Activated T-helper 9 cell treated with anti-CD3 and anti-CD28 coated beads, Interleukin-2, amount 50 U/mL, for 16 hours (primary cell): ENCODE measurements around the gene MBNL1.
"Not testable (repeated sequence)": the region's sequence is repeated elsewhere in the genome, so short reads cannot be mapped to it uniquely, and the experiment has no call there.

Experiments
- DNase-seq: peaks from one replicate; pipeline ENCODE4 v3.0.0-alpha.2; 2020; ENCODE audit warnings: low read depth

Gene MBNL1

DNA sequence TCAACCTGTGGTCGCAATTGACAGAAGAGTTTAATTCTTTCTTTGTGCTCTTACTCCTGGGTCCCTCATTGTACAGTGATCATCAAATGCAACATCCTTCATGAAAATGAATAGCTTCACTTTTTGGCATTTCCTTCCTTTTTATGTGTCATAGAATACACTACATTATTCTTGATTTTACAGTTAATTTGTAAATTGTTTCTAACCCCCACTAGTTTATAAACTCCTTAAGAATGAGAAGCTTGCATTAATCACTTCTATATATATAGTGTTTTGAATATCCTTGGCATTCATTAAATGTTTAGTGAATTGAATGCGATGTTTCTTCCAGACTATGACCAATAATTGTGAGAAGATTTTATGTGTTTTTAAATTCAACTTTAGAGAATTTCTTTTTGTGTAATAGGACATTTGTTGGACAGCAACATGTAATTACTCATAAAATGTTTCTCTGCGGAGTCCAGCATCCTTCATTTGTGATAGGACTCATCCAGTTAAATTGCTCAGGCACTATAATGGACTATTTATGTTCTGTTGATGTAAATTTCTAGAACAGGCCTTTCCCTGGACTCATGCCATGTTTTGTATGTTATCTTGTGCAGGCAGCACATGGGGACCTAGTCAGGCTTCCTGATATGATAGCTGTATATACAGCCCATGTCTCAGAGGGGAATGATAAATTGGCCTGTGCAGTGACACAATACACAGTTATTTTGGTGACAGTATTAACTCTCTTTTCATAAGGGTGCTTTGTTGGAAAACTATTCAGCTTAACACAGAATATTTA, 51.3 kb downstream of the MBNL1 start:
- no peak for DNase-seq

DNA sequence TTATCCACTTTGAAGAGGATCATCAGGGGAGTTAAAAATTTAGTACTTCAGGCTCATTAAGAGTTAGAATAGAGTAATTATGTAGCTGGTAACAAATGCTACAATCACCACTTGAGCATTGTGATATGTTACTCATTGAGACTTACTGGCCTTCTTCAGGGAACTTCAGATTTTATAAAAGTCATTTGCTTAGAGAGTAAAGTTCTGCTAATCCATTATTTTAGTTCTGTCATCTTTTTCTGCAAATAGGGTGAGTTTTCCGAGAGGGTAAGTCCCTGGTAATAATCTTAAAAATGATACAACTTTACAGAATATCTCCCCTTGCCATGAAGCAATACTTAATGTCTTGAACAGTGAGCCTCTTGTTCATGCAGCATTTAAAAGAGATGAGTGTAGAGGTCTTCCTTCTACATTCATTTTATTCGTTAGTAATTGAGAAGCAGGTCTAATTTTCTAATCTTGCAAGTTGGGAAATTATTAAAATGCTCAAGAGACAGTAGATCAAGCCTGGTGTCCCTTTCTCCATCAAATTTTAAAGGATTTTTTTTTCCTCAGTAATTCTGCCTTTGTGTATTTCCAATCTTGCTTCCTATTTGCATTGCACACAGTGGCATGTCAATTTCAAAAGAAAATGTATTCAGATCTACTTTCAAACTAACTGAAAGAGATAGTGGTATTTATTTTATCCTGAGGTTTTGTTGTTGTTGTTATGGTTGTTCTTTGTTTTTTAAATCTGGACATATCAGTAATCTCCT, 52.6 kb downstream of the MBNL1 start:
- no peak for DNase-seq

DNA sequence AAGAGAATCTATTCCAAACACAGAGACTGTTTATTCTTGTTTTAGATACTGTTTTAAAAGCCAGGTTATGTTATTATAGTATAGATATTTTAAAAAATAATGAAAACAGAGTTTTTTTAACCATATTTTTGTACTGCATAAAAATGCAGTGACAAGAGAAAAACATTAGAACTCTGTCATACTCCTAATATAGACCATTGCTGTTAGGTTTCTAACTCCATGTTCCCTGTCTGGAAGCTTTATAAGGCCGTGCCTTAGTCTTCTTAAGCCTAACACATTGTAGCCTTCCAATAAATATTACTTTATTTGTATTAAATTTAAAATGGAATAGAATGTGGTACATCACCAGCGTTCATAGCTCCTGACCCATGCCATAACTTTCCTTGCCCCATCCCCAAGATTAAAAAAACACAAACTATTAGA, 53.2 kb downstream of the MBNL1 start:
- no peak for DNase-seq

DNA sequence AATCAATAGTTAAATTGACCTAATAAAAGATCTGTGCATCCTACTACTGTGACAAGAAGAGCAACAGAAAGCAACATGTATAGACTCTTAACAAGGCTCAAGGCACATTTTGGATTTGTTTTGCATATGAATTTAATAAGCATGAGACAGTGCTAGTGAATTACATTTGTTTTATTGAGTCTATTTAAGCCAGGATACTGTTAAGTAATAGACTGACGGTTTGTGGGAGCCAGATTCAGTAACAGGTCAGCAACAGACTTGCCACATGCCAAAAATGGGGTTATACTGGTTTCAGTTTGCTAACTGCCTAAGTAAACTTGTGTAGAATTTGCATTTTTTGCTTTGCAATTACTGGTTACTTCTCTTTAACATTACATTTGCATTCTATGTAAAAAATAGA, 54.0 kb downstream of the MBNL1 start:
- no peak for DNase-seq

DNA sequence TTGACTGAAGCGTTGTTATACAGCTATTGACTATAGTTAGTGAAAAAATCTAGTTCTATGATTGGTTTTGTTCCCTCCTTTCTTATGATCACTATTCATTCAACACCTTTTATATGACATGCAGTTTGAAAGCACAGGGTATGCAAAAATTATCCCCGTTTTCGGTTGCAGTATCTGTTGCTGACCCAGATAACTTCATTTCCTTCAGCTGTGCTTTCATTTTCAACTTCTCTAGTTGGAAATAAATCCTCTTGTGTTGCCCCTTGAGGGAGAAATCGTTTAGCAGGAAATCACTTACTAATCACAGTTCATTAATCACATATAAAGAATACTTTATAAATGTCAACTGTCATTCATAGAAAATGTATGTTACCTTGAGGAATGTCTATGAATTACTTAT, 55.1 kb downstream of the MBNL1 start:
- no peak for DNase-seq

DNA sequence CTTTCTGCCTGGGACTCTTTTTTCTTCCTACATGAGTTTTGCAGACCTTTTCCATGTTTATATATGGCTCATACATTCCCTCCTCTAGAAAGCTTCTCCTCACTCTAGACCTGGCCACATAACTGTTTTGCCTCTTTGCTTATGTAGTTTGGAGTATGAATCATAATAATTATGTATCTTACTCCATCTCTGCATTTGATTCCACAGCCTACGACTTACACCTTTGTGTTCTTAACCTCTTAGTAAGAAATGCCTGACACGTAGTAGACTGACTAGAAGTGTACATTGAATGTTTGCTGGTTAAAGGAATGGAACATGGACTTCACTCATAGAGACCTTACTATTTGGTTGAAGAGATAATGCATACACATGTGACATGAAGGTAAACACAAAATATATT, 56.4 kb downstream of the MBNL1 start:
- no peak for DNase-seq

DNA sequence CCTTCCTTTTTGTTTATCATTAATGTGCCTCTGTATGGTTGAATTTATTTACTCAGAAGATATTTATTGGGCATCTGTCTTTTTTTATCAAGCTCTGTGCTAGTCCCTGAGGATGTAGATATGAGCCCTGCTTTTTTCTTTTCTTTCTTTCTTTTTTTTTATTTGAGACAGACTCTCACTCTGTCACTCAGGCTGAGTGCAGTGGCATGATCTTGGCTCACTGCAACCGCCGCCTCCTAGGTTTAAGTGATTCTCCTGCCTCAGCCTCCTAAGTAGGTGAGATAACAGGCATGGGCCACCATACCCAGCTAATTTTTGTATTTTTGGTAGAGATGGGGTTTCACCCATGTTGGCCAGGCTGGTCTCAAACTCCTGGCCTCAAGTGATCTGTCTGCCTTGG, 58.5 kb downstream of the MBNL1 start:
- DNase-seq = no peak

DNA sequence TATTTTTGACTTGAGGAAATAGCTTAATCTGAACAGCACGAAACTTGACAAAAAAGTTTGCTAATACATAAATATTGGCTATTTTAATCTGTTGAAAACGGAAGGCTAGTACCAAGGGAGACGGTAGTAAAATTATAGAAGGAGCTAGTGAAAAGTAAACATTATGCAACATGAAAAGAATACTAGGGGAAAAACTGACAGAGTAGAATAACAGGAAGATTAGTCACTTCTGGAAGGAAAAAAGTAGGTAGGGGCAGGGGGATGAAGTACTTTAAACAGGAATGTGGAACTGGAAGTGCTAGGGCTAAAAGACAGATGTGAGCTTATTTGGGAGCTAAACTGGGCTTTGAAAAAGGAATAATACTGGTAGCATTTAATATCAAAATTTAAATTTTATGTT, 60.1 kb downstream of the MBNL1 start:
- DNase-seq = no peak

DNA sequence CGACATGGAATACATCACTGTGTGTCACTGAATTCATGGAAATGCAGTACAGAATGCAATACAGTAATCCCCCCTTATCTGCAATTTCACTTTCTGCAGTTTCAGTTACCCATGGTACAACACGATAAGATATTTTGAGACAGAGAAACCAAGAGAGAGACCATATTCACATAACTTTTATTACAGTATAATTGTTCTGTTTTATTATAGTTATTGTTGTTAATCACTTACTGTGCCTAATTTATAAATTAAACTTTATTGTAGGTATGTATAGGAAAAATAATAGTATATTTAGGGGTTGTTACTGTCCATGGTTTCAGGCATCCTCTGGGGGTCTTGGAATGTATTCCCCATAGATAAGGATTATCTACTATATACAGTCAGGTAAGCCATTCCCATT, 61.8 kb downstream of the MBNL1 start:
- DNase-seq = no peak

DNA sequence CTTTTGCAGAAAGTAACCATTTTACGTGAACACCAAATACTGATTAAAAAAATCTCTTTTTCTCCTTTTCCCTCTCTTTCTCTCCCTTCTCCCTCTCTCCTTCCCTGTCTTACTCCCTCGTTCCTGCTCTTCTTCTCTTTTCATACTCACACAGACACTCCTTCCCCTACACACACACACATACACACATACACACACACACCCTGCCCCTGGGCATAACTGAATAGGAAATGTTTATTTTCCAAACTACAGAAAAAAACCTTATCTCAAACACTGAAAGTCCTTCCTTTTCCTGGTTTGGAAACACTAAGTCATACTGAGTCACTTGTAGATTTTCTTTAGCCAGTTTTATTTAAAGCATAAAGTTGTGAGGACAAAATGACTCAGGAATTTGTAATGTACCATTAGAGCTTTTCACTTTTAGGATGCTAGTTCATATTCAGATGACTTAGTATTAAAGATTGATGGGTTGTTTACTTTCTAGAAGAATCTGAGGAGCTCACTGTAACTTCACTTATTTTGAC, 62.4 kb downstream of the MBNL1 start:
- no peak for DNase-seq

DNA sequence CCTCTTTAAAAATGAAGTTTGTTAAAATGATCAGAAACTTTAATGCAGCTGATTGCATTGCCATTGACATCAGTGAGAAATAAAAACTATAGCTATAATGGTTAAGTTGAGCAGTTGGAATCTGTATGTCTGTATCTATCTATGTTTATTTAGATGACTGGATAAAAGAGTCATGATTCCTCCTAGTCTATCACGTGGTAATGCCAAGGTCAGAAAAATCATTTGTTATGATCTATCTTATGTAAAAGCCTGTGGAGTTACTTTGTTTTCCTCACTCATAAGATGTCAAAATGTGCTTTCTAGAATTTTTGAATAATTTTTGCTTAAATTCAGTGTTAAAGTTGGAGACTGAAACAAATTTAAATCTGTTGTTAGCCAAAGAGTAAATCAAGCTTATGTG, 63.3 kb downstream of the MBNL1 start:
- no peak for DNase-seq

DNA sequence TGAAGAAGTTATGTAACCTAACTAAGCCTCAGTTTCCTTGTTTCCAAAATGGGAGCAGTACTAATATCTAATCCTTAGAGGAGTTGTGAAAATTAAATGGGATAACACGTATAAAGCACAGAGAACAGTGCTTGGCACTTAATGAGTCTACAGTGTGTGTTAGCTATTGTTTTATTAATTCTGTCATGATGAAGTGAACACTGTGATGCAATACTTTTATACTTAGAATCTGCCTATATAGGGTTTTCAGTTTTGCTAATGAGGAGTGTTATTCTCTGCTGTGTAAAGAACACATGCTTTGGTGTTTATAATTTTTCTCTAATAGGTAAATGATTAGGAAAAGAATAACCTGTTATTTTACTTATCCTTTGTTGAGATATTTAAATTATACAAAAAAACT, 65.2 kb downstream of the MBNL1 start:
- no peak for DNase-seq

DNA sequence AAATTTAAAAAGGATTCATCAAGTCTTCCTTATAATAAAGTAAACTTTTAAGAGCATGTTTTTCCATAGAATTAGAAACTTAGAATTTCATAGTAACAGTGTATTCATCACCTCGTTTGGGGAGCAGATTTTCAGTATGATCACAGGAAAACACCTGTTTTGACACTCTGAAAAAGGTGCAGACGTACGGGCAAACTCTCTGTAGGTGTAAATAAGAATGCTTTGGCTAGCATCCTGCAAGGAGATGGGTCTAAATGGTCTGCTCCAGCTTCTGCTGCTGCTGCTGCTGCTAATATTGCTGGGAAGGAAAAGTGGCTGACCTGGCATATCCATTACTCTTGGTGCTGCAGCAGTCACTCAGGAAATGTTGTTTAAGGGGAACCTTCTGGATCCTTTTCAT, 66.0 kb downstream of the MBNL1 start:
- no peak for DNase-seq

DNA sequence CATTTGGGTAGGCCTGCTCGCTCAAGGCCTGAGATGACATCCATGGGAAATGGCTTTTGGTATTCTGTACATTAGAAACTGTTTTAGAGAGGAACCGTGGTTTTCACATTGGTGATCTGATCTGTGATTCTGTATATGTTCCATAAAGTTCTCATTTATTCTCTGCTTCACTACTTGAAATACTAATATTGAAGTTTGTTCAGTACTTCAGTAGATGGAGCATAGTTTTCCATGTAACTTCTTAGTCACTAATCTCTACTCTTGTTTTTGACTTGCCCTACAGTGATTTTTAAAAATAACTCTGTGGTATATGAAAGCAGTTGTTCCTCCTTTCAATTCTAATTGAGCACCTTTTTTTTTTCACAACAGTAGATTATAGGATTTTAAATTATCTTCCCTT, 66.5 kb downstream of the MBNL1 start:
- no peak for DNase-seq

DNA sequence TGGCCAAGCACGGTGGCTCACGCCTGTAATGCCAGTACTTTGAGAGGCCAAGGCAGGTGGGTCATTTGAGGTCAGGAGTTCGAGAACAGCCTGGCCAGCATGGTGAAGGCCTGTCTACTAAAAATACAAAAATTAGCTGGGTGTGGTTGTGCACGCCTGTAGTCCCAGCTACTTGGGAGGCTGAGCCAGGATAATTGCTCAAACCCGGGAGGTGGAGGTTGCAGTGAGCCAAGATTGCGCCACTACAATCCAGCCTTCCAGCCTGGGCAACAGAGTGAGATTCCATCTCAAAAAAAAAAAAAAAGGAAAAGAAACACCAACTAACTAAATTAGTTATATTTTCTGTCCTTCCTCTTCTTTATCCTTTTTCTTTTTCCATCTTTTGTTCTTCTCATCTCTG, 68.6 kb downstream of the MBNL1 start:
- DNase-seq = not testable (repeated sequence)

DNA sequence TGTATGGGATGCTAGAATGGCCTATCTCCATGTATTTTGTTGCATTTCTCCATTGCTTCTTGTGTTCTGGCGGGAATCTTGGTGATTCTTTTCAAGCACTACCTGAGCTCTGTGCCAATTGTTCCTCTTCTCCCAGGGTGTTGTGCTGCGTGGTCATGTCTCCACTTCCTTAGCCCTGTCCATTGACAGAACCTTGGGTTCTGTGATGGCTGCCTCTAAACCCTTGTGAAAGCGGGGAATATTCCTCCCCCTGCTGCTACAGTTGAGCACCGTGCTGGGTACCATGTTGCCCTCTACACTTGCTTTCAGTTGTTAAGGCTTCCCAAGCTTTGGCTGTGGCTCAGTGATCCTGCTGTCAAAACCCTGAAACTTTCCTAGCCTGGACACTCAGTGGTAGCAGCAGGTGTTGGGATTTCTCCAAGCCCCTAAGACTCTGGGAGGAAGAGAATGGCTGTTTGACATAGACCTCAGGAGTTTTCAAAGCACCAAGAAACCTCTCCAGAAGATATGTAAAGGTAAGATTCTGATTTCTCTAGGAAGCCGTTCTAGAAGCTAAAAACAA, 69.5 kb downstream of the MBNL1 start:
- no peak for DNase-seq

DNA sequence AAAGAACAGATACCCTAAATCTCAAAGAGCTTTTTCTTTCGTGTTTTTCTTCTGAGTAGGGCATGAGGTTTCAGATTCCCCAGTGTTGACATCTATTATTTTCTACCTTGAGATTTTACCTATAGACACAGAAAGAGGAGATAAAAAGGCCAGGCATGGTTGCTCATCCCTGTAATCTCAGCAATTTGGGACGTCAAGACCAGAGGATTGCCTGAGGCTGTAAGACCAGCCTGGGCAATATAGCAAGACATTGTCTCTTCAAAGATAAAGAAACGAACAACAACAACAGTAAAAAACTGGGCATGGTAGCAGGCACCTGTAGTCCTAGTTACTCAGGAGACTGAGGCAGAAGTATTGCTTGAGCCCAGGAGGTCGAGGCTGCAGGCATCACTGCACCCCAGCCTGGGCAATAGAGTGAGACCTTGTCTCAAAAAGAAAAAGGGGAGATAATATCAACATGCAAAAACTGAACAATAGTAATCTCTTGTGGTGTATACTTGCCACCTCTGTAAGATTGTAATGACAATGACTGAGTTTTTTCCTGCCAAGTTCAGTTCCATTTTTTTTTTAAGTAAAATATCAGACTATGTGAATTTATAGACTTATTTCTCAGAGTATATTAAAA, 71.3 kb downstream of the MBNL1 start:
- DNase-seq = no peak

DNA sequence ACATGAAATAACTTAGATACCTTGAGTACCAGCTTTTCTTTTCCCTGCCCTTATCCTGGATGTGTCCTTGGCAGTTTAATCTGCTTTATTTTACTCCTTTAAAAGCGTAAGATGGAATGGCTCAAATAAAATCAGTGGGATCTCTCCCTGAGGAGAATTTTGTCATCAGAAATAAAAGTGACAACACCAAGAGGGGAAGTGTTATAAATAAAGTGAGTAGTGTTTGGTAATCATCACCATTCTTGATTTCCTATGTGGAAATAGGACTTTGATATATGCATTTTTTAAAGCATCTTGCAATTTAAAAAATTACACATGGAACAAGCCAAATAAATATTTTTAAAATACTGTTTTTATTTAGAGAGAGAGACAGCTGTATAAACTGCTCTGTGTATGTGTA, 76.5 kb downstream of the MBNL1 start:
- DNase-seq = no peak

DNA sequence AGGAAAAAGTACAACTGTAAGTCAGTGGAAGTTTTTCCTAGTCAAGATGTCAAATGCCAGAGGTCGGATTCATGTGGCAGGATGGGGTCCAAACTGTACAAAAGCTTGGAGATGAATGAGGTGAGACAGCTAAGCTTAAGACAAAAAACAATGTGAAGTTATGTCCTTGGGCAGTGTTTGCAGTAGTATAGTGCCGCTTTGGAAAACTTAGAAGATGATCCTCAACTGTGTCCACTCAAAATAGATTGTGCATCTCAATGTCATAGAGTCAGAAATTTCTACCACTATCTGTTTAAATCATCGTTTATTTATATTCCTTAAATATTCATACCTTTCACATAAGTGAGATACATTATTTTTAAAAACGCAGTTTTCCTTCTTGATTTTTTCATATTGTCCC, 77.3 kb downstream of the MBNL1 start:
- DNase-seq = no peak

DNA sequence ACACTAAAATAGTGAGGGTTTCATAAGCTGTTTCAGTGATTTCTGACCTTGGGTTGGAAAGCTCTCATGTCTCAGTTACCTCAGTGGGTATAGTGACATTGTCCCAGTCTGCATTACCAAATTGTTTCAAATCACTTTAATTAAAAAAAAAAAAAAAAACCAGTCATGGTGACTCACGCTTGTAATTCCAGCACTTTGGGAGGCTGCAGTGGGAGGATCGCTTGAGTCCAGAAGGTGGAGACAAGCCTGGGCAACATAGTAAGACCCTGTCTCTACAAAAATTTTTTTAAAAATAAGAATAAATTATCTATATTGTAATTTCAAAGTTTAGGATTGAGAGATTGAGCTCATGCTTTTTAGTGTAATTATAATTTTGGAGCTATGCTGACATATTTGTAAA, 78.0 kb downstream of the MBNL1 start:
- no peak for DNase-seq

DNA sequence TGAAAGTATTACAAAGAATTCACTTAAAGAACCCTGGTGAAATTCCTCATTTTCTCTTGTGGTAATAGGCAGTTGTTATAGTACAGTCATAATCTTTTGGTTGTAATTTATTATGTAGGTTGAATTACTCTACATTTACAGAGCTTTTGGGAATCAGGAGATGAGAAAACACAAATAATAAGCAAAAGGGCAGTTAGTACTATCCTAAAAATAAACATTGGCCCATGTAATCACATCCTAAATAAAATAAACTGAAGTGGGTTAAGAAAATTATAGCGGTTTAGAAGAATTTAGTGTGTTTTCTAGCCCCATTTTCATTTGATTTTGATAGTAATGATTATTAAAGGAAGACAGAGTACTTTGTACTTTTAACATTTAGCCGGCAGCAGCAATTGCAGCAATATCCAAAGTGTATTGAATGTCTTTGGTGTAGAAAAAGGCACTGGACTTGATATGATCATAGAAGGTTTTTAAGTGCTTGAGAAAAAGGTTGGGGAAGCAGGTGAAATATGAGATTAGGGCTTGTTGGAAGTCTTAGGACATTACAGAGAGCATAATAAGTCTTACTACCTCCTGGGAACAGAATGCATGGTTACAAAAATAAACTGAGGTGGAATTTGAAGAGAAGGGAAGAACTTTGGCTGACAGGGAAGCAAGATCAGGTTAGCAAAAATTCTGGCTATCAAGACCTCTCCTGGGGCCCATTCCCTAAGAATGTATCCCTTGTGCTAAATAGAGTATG, 79.9 kb downstream of the MBNL1 start:
- no peak for DNase-seq

DNA sequence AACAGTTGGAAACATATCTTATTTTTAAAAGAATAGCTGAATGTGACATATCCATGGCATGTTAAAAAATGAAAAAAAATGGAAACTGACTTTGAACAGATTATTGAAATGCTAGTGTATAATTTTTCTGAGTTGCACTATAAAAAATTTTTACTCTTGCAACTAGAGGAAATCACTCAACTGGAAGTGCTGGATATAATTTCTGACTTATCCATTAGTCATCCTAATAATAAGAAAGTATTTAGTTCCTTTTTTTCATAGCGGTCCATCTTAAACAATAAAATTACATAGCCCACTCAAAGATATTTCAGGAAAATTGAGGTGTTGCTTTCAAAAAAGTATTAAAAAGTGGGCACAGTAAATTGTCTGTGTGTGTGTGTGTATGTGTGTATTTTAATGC, 80.7 kb downstream of the MBNL1 start:
- DNase-seq = no peak
